GM19372 (cell line): ENCODE measurements around the gene WWP2.

Source experiments
- ATAC-seq: cut with Tn5 transposase; IDR thresholded peaks from one replicate; pipeline ENCODE4 v1.9.1; 2021; ENCODE audit warnings: mild to moderate bottlenecking, low read depth, moderate library complexity; ENCODE audit not compliant: unreplicated experiment

WWP2 gene

DNA sequence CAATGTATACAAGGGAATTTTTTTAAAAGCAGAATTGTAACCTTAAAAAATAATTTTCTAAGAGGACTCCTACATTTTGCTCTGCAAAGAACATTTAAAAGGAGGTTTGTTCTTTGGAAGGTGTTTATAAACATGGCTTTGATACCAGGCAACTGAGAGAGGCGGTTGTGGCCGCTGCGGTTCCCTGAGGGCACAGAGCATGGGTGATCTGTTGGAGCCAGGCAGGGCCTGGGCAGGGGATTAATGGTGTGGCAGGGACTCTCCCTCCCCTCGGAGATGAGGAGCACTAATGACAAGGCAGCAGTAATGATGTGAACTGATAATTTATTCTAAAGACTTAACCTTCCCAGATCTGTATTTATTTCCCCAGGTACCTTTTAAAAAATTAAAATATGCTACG lies 65.4 kb downstream of the WWP2 start:
- no peak for ATAC-seq

DNA sequence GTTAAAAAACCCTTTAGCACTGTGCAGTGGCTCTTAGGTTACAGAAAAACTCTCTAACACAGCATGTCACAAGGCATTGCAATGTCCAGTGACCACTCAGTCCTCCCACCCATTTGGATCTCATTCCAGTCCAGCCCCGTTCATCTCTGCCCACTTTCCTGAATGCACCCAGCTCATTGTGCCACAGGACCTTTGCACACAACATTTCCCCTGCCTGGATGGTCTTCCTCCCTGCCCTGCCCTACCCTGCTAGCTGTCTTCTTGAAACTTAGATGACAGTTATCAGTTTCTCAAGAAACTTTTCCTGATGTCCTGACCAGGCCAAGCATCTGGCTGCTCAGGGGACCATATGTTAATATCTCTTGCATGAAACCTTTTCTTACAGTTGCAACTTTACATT lies 67.2 kb downstream of the WWP2 start:
- ATAC-seq: no peak

DNA sequence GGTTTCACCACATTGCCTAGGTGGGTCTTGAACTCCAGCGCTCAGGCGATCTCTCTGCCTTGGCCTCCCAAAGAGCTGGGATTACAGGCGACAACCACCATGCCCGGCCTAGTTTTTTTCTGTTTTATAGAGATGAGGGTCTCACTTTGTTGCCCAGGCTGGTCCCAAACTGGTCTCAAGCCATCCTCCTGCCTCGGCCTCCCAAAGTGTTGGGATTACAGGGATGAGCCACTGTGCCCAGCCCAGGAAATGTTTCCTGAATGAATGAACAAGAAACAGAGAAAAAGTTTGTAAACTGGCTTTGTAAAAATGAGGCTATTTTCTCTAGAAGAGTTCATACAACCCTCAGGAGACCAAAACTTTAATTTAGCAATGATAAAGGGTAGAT lies 68.0 kb downstream of the WWP2 start:
- ATAC-seq: no peak

DNA sequence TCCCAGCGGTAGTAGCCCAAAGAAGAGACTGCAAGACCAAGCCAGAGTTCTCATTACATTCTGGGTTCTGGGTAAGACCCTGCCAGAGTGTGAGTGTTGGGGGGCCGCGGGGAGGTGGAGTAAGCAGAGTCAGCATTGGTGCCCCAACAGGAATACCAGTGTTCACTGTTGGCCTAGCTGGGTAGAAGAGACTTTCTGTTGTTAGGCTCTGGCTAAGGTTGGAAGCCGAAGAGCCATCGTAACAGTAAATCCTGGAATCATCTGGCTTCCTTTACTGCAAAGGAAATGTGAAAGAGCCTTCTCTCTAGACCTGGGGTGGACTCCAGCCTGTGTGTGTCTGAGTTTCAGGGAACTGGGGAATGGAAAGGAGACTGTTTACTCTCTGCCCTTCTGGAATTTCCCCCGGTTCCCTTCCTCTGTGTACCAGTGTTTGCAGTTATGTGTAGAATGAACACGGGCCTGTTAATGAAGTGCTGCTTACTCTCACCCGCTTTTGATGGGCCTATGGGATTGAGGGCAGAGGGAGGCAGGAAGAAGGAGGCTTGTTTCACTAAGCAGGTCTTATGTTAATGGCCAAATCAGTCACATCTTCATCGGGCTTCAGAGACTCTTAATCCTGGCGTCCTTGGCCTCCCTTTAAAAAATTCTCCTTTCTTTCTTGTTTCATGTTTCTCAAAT lies 68.5 kb downstream of the WWP2 start:
- ATAC-seq: no peak

DNA sequence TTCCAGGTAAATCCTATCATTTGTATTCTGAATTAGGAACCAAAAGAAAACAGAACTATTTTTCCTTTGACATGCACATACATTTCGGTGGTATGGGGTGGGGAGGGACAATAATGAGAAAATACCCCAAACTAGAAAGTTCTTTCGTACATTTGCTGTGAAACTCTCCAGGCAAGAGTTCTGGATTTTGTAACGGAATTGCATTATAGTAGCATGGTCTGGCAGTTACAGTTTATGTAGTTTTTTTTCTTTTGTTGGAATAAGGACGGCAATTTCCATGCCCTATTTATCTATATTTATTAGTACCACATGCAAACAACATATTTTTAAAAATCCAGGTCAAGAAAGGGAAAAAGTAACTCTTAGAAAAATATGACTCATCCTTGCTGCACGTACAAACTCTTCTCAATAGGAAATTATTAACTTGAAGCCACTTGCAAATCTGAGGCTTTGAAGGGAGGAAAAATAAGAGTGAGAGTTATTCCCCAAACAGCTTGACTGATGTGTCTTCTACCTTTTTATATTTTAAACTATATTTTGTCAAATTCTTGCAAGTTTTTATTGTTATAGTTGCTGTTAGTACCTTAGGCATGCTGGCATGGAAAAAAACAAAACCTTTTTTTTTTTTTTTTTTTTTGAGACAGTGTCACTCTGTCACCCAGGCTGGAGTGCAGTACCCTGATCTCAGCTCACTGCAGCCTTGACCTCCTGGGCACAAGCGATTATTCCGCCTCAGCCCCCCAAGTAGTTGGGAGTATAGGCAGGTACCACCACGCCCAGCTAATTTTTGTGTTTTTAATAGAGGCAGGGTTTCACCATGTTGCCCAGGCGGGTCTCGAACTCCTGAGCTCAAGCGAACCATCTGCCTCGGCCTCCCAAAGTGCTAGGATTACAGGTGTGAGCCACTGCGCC lies 69.3 kb downstream of the WWP2 start:
- ATAC-seq: no peak

DNA sequence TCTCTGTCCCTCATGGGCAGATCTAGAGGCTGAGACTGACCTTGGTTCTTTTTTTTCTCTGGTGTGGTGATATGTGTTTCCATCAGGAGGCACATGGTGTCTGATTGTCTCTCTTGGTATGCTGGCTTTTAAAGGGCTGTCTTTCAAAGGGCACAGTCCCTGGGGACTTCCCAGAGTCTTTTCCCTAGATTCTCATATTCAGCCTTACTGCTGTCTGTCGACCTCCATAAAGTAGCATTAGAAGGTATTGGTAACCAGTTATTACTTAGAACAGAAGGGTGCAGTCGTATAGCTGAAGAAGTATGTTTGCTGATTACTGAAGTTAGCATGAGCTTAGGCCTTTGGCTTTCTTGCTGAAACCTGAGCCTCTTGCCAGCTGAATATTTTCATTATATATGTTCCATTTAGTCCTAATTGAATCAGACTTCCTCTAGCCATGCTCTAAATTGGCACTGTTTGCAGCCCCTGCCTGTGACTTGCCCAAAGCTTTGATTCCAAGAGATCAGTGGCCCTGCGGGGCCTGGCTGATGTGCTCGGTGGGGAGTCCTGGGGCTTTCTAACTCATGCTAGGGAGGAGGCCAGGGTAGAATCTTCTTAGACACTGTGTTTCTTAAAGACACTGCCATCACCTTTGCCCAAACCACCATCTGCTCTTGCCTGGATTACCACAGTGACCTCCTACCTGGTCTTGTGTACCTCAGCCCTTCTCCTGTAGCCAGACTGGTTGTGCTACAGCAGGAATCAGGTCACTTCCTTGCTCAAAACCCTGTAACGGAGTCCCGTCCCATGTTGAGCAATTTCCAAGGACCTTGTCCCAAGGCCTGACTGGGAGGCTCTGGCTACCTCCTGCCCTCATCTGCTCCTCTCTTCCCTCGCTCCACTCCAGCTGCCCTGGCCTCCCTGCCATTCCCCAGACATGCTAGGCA lies 71.5 kb downstream of the WWP2 start:
- no peak for ATAC-seq

DNA sequence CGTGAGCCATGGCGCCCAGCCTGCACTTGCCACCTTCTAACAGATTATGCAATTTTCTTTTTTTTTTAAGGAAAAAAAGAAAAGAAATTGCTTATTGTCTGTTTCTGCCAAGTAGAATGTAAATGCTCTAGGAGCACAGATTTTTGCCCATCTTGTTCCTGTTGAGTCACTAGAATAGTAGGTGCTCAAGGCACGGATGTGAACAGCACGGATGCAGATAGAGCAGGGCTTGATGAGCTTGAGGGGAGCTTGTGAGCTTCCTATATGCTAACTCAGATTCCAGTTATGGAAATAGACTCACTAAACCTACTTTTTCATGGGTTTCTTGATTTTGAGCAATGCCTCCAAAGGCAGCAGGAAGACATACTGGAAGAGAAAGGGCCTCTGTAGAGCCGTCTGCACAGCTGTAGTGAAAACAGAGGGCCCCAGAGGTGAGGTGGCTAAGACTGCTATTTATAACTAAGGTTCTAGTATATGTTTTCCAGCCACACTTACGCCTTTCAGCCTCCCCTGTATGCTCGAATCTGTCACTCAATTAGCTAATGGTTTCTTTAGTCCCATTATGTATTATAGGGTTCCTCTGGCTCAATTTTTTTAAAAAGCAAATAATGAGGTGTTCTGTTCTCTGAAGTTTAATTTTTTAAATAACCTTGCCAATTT lies 72.8 kb downstream of the WWP2 start:
- no peak for ATAC-seq

DNA sequence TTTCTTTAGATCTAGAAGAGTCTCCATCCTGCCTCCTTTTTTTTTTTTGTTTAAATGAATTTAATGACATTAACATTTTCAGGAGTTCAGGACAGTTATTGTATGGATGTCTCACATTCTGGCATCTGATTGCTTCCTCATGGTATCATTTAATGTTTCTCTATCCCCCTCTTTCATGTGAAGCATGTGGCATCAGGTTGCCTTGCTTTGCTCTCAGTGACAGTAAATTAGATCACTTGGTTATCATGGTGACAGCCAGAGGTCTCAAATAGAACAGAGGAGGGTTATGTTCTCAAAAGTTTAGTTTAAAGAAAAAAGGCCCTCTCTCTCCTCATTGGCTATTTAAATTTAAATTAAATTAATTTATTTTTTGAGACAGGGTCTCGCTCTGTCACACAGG lies 74.1 kb downstream of the WWP2 start:
- ATAC-seq: no peak

DNA sequence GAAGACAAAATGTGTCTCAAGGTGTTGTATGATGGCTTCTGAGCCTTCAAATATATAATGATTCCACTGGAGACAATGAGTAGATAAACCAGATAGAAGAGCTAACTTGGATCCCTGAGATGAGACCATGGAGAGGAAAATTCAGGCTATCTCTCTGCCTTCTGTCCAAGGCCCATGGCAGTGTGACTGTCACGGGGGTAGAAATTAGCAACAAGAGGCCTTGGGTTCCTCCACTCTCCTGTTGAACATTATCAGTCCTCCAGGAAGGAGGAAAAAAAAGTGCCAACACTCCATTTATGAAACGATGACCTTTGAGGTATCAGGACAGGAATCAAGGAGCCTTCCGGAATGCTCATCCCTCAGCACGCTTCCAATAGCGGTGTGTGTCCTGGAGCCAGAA lies 75.2 kb downstream of the WWP2 start:
- ATAC-seq: no peak

DNA sequence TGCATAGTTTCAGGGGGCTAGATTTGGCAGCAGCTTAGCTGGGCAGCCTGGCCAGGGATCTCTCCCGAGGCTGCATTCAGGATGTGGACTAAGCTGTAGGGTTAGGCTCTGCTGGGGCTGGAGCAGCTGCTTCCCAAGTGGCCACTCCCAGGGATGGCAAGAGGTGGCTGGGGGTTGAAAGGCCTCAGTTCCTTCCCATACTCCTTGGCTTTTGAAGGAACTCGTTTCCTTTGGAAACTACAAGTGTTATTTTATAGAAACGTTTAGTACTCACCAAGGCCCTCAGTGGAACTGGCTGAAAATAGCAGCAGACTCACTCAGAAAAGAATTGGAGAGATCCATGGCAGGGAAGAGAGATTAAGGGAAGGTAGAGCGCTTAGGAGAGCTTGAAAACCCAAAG lies 76.4 kb downstream of the WWP2 start:
- no peak for ATAC-seq

DNA sequence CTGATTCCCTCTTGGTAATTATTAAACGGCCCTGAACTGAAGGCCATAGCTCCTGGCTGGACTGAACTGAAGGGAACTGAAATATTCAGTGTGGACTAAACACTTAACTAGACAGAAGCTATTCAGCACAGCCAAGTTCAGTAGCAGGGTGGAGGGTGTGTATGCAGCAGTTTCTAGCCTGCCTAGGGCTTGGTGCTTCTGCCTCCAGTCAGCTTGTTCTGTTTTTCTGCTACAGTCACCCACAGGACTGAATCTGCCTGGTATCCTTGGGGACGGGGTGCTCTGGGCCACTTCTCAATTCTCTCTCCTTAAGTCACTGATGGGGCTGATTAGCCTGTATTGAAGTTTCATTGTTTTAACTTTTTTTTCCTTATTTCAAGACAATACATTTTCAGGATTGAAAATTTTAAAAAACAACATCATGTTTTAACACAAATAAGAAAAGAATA lies 77.1 kb downstream of the WWP2 start:
- ATAC-seq: no peak

DNA sequence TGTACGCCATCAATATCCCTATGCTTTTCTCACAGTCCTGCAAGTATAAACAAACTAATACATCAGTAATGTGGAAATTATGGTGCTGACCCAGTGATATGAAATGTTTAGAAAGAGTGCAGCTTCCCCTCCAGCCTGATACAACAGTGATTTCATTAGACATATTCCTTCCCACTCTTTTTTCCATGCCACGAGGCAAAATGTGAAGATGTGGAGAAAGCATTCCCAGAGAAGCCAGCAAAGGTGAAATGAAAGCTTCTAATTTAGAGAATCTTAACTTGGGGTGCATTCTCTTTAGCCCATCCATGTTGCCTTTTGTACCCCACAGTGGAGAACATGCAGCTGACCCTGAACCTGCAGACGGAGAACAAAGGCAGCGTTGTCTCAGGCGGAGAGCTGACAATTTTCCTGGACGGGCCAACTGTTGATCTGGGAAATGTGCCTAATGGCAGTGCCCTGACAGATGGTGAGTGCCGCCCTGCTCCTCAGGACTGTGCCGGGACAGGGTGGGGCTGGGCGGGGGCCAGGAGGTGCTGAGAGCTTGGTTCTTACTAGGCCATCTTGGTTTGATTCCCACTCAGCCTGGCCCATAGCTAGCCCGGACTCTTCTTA lies 77.8 kb downstream of the WWP2 start:
- ATAC-seq: no peak

DNA sequence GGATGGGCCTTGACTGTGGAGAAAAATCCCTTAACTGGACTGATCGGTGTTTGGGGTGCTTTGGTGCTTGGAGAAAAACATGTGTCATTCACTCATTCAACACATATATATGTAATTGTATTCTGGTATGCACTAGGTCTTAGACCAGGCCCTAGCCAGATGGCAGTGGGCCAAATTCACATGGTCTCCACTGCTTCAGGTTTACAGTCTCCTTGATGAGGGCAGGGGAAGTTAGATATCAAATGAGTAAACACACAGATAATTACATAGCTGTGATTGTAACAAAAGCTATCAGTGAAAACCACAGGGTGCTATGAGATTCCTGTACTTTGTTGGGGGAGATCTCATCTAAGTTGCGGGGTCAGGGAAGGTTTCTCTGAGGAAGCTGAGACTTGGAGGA lies 78.8 kb downstream of the WWP2 start:
- ATAC-seq: no peak

DNA sequence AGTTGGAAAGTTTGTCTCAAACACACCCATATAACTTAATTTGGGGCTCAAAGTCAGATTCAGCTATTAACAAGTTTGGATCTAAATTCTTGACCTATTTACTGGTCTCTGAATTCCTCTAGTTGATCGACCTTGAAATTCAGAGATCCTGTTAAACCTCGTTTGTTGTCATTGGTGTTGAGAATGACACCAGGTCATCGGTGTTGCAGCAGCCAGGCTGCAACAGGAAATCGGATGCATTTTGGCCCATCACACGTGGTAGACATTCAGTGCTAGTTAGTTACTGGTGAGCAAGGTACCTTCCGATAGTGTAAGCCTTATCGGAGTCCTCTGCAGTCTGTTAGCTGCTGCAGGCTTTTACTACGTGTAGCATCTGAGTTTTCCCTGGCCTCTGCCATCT lies 82.3 kb downstream of the WWP2 start:
- ATAC-seq: no peak

DNA sequence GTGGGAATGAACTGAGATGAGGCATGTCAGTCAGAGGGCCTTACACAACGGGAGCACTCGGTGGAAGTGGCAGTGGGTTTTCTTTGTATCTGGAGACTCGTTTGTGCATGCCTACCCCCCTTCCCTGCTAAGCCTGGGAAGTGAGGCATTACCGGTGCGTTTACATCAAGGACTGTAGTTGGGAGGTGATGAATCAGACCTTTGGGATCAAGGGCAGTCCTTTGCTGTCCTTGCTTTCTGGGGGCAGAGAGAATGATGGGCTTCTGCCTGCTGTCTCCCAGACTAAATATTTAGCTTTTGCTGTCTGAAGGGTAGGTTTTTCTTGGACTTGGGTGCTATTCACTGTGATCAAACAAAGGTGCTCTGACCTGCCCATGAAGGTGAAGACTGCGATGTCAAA lies 83.0 kb downstream of the WWP2 start:
- ATAC-seq: no peak

DNA sequence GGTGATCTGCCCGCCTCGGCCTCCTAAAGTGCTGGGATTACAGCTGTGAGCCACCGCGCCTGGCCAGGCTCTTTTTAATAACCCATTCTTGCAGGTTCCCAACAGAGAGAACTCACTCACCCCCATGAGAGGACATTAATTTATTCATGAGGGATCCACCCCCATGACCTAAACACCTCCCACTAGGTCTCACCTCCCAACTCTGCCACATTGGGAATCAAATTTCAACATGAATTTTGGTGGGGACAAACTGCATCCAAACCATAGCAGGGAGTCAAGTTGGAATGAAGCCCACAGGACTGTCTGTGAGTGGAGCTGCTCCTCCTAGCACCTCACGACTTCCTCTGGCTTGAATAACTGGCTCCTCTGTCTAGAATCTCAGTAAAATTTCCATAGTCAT lies 85.5 kb downstream of the WWP2 start:
- ATAC-seq: no peak

DNA sequence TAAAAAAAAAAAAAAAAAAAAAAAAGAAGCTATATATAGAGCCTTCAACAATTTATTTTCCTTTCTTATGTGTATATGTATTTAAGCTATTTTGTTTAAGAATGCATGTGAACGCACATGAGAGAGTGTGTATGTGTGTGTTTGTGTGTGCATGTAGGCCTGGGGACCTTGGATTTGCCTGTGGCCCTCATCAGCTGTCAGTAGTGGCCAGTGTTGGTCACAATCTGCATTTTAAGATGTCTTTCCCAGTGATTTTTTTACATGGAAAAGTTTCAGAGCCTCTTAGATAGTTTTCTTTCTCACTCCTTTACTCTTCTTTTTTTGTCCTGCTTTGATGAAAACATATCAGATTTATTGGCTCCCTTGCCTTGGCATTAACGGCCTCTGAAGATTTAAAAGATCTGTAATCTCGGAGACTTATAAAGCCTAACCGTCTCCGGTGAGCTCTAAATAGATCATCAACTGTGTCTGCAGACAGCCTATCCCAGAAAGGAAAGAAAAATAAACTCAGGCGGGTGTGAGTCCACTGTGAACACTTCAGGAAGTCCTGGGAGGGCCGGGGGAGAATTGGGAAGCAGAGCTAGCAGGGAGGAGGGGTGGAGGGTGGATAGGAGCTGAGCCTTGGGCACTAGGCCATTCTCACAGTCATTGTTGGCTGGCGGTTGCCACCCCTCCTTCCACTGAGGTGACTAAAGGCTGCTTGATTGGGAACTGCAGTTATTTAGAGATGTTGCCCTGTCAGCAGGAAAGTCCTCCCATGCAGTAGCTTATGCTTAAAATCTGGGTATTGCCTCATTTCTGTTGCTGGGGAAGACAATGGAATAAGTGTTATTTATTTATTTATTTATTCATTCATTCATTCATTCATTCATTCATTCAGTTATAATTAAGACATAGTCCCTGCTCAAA lies 86.8 kb downstream of the WWP2 start:
- ATAC-seq: no peak

DNA sequence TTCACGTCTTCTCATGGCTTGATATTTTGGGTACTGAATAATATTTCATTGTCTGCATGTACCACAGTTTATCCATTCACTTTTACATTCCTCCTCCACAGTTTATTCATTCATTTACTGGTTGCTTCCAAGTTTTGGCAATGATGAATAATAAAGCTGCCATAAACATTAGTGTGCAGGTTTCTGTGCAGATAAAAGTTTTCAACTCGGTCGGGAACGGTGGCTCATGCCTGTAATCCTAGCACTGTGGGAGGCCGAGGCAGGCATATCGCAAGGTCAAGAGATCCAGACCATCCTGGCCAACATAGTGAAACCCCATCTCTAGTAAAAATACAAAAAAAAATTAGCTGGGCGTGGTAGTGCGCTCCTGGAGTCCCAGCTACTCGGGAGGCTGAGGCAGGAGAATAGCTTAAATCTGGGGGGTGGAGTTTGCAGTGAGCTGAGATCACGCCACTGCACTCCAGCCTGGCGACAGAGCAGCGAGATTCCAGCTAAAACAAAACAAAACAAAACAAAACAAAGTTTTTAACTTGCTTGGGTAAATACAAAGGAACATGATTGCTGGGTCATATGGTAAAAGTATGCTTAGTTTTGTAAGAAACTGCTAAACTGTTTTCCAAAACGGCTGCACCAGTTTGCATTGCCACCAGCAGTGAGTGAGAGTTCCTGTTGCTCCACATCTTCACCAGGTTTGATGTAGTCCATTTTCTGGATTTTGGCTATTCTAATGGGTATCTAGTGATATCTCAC lies 89.5 kb downstream of the WWP2 start:
- ATAC-seq: no peak
